Esophagus muscularis mucosa (tissue), 4 donors: ENCODE results near the gene RSRC1. TPM values are rescaled to one million over a fixed set of nuclear protein-coding genes. Genes with fewer than 3 reads are reported as not detected.

ENCODE experiments used
- DNase-seq: peaks from one replicate; pipeline ENCODE4 v3.0.0-alpha.2; 2017; ENCODE audit errors: extremely low spot score
- H3K27ac ChIP-seq, 4 donors: fragments of 200-600 bp; sonication (generic); replicated peaks in 1 of 4; 1 replicate in 3 of 4; 2 replicates in 1 of 4; pipeline ENCODE4 v1.5.1; 2016 to 2019; ENCODE audit warnings: mild to moderate bottlenecking in 1 of 4
- H3K27me3 ChIP-seq, 4 donors: fragments of 200-600 bp; sonication (generic); one replicate each; pipeline versions ENCODE4 v1.5.1 to v1.6.0; 2016 to 2019
- H3K36me3 ChIP-seq, 4 donors: fragments of 200-600 bp; sonication (generic); one replicate each; pipeline ENCODE4 v1.5.1; 2016 to 2019
- H3K4me1 ChIP-seq, 4 donors: fragments of 200-600 bp; sonication (generic); one replicate each; pipeline ENCODE4 v1.5.1; 2016 to 2019
- H3K4me3 ChIP-seq, 4 donors: fragments of 200-600 bp; sonication (generic); 1 replicate in 2 of 4; 2 replicates in 2 of 4; pipeline ENCODE4 v1.5.1; 2016 to 2019; ENCODE audit warnings: mild to moderate bottlenecking in 4 of 4, moderate library complexity in 1 of 4
- H3K9me3 ChIP-seq, 4 donors: fragments of 200-600 bp; sonication (generic); 1 replicate in 3 of 4; 2 replicates in 1 of 4; pipeline ENCODE4 v1.5.1; 2016 to 2019
- EP300 ChIP-seq: sonication (generic); formaldehyde crosslinking; IDR thresholded peaks from one replicate; pipeline ENCODE4 v1.6.1; 2017; ENCODE audit warnings: antibody characterized with exemption
- POLR2A ChIP-seq: fragments of 450-650 bp; IDR thresholded peaks from one replicate; pipeline ENCODE4 v1.6.1; 2017; ENCODE audit warnings: antibody characterized with exemption, moderate library complexity, mild to moderate bottlenecking, low read depth
- POLR2AphosphoS5 ChIP-seq, 2 donors: sonication (generic); formaldehyde crosslinking; IDR thresholded peaks; one replicate each; pipeline ENCODE4 v1.6.1; 2017; ENCODE audit warnings: antibody characterized with exemption in 2 of 2
- WGBS: methylation state at CpG from one replicate; pipeline ENCODE4 v1.1.5; 2018; 5-methylcytosine and 5-hydroxymethylcytosine counted together
- intact Hi-C: fragments of 100-400 bp; cut with DNase I; formaldehyde crosslinking; loops from one replicate; pipeline ENCODE4 v1.15.1; 2023
- total RNA-seq, 4 donors: library from RNA; depleted of rRNA; stranded (reverse); fragments of >200 nt; gene quantifications; one replicate each; pipeline versions ENCODE4 v1.1.0 to v1.2.1, GENCODE V29; 2016
- TF ChIP-seq, protein P1 (sequence below), 3 experiments: fragments of 200-600 bp in 2 of 3; fragments of 450-650 bp in 1 of 3; sonication (generic) in 2 of 3; IDR thresholded peaks; one replicate each; pipeline ENCODE4 v1.5.1; 2017 to 2019; ENCODE audit warnings: antibody characterized with exemption in 3 of 3, mild to moderate bottlenecking in 2 of 3, moderate library complexity in 1 of 3

RSRC1 gene
- total RNA-seq, 4 donors from 2014 or later, result 33.1 to 57.3 (median 40.6) TPM

DNA sequence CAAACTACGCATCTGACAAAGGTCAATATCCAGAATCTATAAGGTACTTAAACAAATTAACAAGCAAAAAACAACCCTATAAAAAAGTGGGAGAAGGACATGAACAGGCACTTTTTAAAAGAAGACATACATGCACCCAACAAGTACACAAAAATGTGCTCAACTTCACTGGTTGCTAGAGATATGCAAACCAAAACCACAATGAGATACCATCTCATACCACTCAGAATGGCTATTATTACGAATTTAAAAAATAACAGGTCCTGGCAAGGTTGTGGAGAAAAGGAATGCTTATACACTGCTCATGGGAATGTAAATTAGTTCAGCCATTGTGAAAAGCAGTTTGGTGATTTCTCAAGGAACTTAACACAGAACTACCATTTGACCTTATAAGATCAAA lies 285.5 kb downstream of the RSRC1 start:
- WGBS, result 91% methylated on average over 2 of the region's 2 CpGs
- intact Hi-C loops, result no loop called here
- no peaks in the 10 kb centered on the region for H3K36me3 ChIP-seq

DNA sequence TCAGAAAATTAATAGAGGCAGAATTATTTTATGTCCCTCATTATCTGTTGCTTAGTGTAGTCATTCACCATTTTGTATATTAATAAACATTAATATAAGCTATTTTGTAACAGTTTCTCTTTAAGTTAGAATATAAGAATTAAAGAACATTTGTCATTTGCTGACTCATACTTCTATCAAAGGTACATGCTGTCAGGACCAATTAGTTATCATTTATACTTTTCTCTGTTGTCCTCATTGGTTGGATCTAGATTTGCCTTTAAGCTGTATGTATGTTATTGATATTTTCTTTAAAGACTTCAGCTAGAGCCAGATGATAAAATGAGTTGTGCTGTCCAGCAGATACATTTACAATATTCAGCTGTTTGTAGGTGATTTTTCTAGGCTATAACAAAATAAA lies 292.7 kb downstream of the RSRC1 start:
- Histone ChIP-seq H3K27me3 (no peaks in the 10 kb centered on the region), H3K36me3 (no peaks in the 10 kb centered on the region), H3K9me3 (no peaks in the 10 kb centered on the region), H3K4me1 (no peaks in the 10 kb centered on the region), H3K27ac (no peak overlapping the region), H3K4me3 (no peak overlapping the region)
- no peak for DNase-seq
- TF ChIP-seq, protein P1, sequence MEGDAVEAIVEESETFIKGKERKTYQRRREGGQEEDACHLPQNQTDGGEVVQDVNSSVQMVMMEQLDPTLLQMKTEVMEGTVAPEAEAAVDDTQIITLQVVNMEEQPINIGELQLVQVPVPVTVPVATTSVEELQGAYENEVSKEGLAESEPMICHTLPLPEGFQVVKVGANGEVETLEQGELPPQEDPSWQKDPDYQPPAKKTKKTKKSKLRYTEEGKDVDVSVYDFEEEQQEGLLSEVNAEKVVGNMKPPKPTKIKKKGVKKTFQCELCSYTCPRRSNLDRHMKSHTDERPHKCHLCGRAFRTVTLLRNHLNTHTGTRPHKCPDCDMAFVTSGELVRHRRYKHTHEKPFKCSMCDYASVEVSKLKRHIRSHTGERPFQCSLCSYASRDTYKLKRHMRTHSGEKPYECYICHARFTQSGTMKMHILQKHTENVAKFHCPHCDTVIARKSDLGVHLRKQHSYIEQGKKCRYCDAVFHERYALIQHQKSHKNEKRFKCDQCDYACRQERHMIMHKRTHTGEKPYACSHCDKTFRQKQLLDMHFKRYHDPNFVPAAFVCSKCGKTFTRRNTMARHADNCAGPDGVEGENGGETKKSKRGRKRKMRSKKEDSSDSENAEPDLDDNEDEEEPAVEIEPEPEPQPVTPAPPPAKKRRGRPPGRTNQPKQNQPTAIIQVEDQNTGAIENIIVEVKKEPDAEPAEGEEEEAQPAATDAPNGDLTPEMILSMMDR (IDR thresholded peaks at IDR 0.05), result no peak
- TF ChIP-seq POLR2A (no peak), EP300 (no peak), POLR2AphosphoS5 (IDR thresholded peaks at IDR 0.05) (no peak)
- intact Hi-C loops, result no loop called here

More for the DNA sequence above, 285.5 kb downstream of the RSRC1 start:
- DNase-seq, result no peak
- Histone ChIP-seq H3K4me1 (no peaks in the 10 kb centered on the region), H3K4me3 (no peak overlapping the region), H3K27ac (no peak overlapping the region), H3K27me3 (no peaks in the 10 kb centered on the region), H3K9me3 (no peaks in the 10 kb centered on the region)
- TF ChIP-seq EP300, result no peak
- TF ChIP-seq POLR2AphosphoS5 (IDR thresholded peaks at IDR 0.05), result no peak
- no peak for TF ChIP-seq POLR2A
- TF ChIP-seq, protein P1 (IDR thresholded peaks at IDR 0.05), result no peak

DNA sequence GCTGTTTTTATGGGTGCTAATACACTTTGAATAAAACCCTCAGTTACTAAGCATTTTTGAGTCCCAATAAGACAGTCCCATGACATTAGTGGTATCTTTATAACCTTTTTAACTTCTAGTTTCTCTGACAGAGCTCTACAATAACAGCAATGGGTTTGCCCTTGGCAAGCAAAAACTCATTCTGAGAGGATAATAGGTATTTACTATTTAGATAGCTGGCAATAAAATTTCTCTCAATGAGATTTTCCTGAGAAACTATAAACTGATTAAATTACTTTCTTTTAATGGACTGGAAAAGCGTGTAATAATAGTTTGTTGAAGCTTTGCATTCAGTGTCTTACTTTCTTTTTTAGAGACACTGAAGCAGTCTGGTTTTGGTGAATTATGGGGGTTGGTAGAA lies 293.1 kb downstream of the RSRC1 start:
- DNase-seq, result no peak
- Histone ChIP-seq H3K4me3 (no peak overlapping the region), H3K27me3 (no peaks in the 10 kb centered on the region), H3K9me3 (no peaks in the 10 kb centered on the region), H3K4me1 (no peaks in the 10 kb centered on the region), H3K36me3 (no peaks in the 10 kb centered on the region), H3K27ac (no peak overlapping the region)
- TF ChIP-seq, protein P1 (IDR thresholded peaks at IDR 0.05), result no peak
- TF ChIP-seq POLR2A (no peak), POLR2AphosphoS5 (IDR thresholded peaks at IDR 0.05) (no peak), EP300 (no peak)
- intact Hi-C loops, result no loop called here
- 89% methylated on average over 1 of the region's 1 CpG for WGBS

DNA sequence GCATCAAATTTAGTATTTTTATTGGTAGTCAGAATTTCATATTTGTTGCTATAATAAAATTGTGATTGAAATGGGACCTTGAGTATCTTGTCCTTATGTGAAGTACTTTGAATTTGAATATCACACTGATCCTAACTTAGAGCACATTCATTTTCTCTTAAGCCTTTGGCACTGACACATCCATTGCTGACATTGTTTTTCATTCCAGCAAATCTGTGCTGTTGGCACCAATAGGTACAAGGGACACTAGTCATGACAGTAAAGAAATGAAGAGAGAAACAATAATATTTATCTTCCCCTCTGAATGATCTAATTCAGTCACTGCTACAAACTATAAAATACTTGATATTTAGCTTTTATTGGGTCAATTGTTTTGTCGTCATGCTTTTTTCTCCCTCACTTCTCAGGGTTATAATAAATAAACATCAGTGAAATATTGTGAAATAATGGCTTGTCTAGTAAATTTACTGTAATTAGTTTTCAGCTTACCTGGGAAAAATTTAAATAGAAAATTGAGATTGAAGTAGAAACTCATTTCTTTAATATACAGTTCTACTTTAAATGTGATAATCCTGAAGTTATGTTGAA lies 294.3 kb downstream of the RSRC1 start:
- TF ChIP-seq POLR2AphosphoS5 (IDR thresholded peaks at IDR 0.05) (no peak), POLR2A (no peak), EP300 (no peak)
- TF ChIP-seq, protein P1 (IDR thresholded peaks at IDR 0.05), result no peak
- Histone ChIP-seq H3K9me3 (no peaks in the 10 kb centered on the region), H3K4me1 (no peaks in the 10 kb centered on the region), H3K4me3 (no peak overlapping the region), H3K27me3 (no peaks in the 10 kb centered on the region), H3K27ac (no peak overlapping the region), H3K36me3 (no peaks in the 10 kb centered on the region)
- DNase-seq, result no peak
- intact Hi-C loops, result no loop called here
- WGBS, result 86% methylated on average over 1 of the region's 1 CpG

GRCh38 chr3:158405507-158405906 lies 295.6 kb downstream of the RSRC1 start:
- Histone ChIP-seq H3K4me1 (no peaks in the 10 kb centered on the region), H3K27me3 (no peaks in the 10 kb centered on the region), H3K27ac (no peak overlapping the region), H3K9me3 (no peaks in the 10 kb centered on the region), H3K36me3 (no peaks in the 10 kb centered on the region), H3K4me3 (no peak overlapping the region)
- TF ChIP-seq EP300 (no peak), POLR2A (no peak), POLR2AphosphoS5 (IDR thresholded peaks at IDR 0.05) (no peak)
- TF ChIP-seq, protein P1 (IDR thresholded peaks at IDR 0.05), result no peak
- WGBS, result 96% methylated on average over 2 of the region's 2 CpGs
- intact Hi-C loops, result no loop called here
- DNase-seq, result no peak
